HCT116 (cell line): Measurements from ENCODE around the gene WFDC1.
A peak's percentile ranks its signal among the peaks of the same experiment; 100 is the strongest.

Experiments
- POLR2A ChIP-seq: IDR thresholded peaks from 2 replicates; pipeline ENCODE4 v1.7.0; 2011; ENCODE audit warnings: borderline replicate concordance; ENCODE audit not compliant: insufficient read depth, insufficient read length; ENCODE audit errors: extremely low read depth
- TF ChIP-seq, protein P1 (sequence below), 3 experiments: fragments of 200-600 bp in 1 of 3; sonication (generic) in 1 of 3; IDR thresholded peaks in 2 of 3; conservative IDR thresholded peaks in 1 of 3; 2 replicates each; pipeline ENCODE4 v1.5.1; 2012 to 2017; ENCODE audit warnings: low read depth in 2 of 3, low read length in 2 of 3, antibody characterized with exemption in 1 of 3, borderline replicate concordance in 1 of 3, control low read depth in 1 of 3, mild to moderate bottlenecking in 1 of 3, mixed read lengths in 1 of 3, mixed run types in 1 of 3, moderate library complexity in 1 of 3; ENCODE audit not compliant: insufficient read depth in 1 of 3

DNA sequence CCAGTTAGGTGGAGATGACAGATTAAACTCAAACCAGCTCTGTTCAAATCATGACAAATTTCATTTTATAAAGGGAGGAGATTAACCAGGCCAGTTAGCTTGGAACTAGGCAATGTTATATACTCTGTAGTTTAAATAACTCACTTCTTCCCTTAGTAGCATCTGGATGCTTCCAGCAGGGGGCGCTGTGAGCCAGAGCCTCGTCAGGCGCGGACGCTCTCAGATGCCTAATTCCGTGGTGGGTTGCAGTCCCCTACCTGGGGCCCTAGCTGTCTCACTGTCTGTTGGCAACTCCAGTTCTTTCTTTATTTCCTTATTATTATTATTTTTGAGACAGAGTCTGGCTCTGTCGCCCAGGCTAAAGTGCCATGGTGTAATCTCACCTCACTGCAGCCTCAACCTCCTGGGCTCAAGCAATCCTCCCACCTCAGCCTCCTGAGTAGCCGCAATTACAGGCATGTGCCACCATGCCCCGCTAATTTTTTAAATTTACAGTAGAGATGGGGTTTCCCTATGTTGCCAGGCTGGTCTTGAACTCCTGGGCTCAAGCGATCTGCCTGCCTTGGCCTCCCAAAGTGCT is 17.3 kb upstream of the WFDC1 start:
- TF ChIP-seq, protein P1, sequence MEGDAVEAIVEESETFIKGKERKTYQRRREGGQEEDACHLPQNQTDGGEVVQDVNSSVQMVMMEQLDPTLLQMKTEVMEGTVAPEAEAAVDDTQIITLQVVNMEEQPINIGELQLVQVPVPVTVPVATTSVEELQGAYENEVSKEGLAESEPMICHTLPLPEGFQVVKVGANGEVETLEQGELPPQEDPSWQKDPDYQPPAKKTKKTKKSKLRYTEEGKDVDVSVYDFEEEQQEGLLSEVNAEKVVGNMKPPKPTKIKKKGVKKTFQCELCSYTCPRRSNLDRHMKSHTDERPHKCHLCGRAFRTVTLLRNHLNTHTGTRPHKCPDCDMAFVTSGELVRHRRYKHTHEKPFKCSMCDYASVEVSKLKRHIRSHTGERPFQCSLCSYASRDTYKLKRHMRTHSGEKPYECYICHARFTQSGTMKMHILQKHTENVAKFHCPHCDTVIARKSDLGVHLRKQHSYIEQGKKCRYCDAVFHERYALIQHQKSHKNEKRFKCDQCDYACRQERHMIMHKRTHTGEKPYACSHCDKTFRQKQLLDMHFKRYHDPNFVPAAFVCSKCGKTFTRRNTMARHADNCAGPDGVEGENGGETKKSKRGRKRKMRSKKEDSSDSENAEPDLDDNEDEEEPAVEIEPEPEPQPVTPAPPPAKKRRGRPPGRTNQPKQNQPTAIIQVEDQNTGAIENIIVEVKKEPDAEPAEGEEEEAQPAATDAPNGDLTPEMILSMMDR (IDR thresholded peaks at IDR 0.05 in 2 of 3, conservative IDR thresholded peaks at IDR 0.05 in 1 of 3; ENCODE audit: borderline replicate concordance in 1 of 3, insufficient read depth in 1 of 3, low read depth in 2 of 3, low read length in 2 of 3) = peak; percentile 94 to 99 (median 98)
- TF ChIP-seq POLR2A = no peak
